ENCODE data around the gene SHISA6.
"Not testable (repeated sequence)": the region's sequence is repeated elsewhere in the genome, so short reads cannot be mapped to it uniquely, and the experiment has no call there.

DNA sequence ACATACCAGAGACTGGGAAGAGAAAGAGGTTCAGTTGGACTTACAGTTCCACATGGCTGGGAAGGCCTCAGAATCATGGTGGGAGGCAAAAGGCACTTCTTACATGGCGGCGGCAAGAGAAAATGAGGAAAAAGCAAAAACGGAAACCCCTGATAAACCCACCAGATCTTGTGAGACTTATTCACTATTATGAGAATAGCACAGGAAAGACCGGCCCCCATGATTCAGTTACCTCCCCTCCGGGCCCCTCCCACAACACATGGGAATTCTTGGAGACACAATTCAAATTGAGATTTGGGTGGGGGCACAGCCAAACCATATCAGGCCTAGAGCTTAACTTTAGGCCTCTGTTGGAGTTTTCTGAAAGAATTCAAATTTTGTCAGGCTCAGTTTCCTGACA is 60.9 kb downstream of the SHISA6 start:
- TF ChIP-seq, protein P1, sequence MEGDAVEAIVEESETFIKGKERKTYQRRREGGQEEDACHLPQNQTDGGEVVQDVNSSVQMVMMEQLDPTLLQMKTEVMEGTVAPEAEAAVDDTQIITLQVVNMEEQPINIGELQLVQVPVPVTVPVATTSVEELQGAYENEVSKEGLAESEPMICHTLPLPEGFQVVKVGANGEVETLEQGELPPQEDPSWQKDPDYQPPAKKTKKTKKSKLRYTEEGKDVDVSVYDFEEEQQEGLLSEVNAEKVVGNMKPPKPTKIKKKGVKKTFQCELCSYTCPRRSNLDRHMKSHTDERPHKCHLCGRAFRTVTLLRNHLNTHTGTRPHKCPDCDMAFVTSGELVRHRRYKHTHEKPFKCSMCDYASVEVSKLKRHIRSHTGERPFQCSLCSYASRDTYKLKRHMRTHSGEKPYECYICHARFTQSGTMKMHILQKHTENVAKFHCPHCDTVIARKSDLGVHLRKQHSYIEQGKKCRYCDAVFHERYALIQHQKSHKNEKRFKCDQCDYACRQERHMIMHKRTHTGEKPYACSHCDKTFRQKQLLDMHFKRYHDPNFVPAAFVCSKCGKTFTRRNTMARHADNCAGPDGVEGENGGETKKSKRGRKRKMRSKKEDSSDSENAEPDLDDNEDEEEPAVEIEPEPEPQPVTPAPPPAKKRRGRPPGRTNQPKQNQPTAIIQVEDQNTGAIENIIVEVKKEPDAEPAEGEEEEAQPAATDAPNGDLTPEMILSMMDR (IDR thresholded peaks at IDR 0.05): not testable (repeated sequence)
- not testable (repeated sequence) for TF ChIP-seq POLR2AphosphoS5 (IDR thresholded peaks at IDR 0.05)
